ENCODE data around the gene PNPLA1. TPM values are rescaled to one million over a fixed set of nuclear protein-coding genes. Genes with fewer than 3 reads are reported as not detected.

Gene PNPLA1
- total RNA-seq, 1 donor from 2014 or later: not detected

DNA sequence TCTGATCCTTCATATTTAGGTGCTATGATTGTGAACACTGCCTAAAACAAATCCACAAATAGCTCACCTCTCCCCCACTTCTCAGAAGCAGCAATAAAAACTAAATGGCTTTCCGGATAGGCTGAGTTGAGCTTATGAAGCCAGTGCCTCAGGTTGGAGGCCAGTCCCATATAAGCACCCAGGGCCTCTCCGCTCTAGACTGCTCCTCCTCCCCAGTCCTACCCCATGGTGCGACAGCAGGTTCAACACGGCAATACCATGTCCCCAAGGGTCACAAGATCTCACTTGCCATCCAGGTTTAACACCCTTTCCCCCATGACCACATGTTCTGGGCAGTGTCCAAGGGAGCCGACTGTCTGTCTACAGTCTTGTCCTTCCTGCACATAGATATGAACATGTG is 46.1 kb downstream of the PNPLA1 start:
- DNase-seq: no peak

DNA sequence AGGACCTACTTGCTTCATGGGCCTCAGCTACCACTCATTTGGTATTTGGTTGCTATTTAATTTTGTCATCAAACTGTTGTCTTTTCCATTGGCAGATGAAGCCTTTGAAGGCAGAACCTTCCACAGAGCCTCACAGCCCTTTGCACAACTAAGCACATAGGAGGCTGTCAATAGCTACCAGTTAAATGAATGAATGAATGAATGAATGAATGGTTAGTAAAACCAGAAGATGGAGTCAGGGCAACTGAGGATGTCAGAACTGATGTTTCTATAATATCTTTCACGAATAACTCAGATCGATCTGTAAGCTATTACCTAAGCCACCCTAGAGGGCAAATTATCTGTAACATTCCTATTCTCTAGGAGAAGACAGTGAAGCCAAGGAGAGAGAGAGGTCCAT is 47.8 kb downstream of the PNPLA1 start:
- no peak for DNase-seq

DNA sequence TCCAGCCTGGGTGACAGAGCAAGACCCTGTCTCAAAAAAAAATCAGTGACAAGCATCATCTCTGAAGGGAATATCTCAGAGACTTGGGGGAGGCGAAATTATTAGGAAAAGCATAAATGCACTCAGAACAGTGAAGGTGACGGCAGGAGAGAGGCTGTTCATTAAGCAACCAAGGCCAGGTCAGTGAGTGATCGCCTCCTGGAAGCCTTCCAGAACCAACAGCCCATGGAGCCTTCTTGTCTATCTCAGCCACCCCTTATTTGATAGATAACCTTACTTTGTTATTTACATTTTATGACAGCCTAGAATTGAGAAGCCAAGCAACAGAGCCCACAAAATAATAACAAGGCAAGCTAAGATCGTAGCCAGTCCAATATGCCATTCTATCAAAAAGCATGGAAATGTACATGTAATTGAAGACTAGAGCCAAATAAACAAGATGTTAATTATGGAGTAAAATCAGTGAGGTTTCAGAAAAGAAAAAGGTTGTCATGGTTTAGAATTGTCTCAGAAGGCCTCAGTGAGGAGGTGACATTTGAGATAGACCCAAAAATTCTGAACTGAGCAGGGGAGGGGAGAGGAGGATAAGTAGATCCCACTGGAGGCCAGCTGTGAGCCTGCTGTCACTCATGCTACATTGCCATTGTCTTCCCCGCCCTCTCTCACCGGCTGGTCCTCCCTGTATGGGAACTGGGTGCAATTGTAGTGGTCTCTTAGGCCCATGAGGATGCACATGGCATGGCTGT is 49.0 kb downstream of the PNPLA1 start:
- no peak for DNase-seq

DNA sequence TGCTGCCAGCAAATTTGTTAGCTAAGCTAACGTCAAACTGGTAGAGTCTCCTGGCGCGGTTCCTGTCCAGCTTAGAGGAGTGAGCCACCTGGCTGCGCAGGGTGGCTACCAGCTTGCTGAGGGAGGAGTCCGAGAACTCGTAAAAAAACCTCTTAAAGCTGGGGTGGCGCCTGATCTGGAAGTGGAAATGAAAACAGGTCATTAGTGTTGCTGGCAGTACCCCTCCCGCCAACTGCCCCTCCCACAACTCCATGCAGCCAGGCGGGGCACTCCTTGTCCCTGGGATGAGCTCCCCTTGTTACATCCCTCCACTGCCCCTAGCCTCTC is 49.5 kb downstream of the PNPLA1 start:
- DNase-seq: no peak

DNA sequence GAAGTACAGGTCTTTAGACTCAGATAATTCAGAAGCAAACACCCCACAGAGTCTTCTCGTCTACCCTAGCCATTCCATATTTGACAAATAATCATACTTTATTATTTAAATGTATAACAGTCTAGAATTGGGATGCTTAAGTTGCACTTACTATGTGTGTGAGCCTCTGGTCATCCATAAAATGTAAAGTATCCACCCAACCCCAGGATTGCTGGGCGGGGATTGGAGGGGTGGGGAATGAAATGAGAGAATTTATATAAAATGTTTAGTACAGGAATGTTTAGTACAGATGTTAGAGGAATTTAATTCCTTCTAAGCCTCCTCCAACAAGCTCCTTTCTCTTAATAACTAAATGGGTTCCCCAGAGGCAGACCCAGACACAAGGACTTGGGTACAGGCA is 50.0 kb downstream of the PNPLA1 start:
- no peak for DNase-seq

DNA sequence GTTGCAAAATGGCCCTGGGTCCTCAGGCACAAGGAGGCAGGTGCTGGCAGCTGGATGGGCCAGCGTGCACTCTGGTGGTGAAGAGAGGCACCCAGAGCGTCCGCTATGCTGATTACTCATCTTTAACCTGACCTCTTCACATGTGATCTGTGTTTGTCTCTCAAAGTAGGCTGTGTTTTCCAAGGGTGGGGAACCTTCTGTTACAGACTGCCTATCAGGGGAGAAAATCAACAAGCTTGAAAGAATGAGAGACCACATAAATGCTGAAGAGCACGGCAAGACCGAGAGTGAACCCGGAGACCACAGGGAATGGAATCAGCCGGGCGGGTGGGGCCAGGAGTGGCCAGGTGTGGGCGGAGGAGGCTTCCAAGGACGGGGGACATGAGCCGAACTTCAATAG is 50.6 kb downstream of the PNPLA1 start:
- DNase-seq: no peak

DNA sequence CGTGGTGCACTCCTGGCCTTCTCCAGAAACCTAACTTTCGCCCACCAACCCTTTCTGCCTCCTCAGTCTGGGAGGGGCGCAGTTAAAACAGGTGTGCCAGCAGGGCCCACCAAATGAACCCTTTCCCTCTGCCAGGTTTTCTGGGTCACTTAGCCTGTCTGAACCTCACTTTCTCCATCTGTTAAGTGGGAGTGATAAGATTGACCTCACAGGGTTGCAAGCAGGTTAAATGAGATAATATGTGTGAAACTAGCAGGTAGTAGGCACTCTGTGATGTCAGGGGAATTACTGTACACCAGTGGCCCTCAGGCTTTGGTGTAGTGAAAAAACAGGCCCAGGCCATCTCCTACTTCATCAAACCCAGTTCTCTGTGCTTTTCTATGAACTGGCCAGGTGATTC is 52.7 kb downstream of the PNPLA1 start:
- DNase-seq: no peak

DNA sequence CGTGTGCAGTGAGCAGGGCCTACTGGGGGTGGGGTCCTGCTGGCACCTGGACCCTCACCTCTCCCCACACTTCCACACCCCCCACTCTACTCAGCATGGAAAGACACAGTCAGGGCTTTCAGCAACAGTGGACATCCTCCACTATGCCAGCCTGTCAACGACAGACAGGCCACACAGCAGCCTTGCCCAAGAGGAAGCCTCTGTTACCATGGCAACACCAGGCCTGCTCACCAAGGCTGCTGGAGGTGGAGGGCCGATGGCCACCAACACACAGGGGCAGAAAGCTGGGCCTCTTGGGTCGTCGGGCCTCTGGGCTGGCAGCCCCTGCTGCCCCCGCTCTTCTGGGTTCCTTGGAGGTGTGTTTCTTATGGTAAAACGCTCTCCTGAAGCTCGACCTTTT is 53.2 kb downstream of the PNPLA1 start:
- DNase-seq: peak; percentile 58

DNA sequence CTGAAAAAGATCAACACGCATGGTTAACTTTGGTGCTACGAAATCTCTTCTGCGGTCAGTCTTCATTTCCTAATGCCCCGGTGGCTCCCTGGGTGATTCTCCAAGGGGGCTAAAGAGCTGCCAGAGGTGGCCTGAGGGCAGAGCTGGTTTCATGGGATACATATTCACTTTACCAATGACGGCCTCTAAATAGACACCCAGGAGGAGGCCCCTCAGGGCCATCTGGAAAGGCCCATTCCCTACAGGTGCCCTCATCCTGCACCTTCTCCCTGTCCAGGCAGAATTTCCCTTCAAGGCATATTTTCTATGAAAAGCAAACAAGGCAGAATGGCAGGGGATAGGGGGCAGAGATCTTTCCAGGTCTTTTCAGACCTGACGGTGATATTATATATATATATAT is 54.3 kb downstream of the PNPLA1 start:
- no peak for DNase-seq

DNA sequence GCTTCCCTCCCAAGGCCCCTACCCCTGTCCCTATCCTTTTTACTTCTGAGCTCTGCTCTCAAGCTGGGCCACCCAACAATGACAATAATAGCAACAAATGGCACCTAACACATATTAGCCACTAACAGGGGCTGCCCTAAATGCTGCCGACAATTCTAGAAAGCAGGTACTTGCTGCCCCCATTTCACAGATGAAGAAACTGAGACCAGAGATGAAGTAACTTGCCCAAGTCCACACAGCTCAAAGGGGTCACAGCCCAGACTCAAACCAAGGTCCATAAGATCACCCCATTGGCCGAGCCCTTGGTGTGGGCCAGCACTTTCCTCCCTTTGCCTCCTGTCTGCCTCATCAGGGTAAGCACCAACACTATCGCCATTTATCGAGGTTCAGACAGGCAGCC is 54.9 kb downstream of the PNPLA1 start:
- no peak for DNase-seq

DNA sequence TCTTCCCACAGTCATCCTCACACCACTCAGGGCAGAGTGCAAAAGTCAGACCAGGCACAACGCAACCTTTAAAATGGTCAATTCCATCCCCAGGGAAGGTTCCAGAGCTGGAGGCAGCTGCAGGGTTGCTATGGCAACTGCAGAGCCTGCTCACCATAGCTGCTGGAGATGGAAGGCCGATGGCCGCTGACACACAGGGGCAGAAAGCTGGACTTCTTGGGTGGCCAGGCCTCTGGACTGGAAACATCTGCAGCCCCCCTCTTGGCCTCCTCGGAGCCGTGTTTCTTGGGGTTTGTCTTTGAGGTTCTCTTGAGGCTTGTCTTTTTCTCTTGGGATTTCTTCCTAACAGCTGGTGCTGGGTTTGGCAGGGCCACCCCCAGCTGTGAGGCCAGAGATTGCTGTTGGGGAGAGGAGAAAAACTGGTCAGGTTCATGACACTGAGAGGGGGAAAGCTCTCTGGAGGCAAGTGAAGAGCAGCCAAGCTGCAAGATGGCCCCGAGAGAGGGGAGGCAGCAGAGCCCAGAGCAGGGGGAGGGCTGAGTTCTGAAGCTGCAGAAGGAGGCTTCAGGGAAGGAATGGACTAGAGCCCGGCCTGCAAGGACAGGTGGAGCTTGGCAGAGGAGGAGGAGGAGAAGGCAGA is 56.6 kb downstream of the PNPLA1 start:
- peak; percentile 52 for DNase-seq

DNA sequence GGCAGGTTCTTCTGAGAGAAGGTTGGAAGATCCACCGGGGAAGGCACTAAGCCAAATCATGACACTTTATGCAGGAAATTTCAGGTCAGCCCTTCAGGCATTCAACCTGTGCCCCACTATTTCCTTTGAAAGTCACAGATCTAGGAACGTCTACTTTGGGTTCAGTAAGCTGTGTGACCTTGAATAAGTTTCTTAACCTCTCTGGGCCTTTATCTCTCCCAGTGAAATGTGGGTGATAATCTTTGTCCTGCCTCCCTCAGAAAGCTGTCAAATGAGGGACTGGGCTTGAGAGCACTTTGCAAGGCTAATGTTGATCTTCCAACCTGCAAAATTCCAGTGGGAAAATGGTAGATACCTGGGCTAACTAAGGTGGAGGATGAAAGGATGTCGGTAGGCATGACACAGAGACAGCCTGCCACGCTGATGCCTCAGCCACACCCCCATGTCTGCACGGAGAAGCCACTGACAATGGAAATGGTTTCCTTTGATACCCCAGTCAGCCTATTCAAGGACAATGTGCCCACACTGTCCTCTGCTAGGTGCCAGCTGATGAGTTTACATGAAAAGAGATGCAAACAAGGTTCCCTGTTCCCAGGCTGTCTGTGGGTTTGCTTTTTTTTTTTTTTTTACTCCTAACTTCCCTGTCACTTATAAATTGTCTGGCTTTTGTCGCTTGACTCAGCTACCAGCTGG is 57.5 kb downstream of the PNPLA1 start:
- no peak for DNase-seq

DNA sequence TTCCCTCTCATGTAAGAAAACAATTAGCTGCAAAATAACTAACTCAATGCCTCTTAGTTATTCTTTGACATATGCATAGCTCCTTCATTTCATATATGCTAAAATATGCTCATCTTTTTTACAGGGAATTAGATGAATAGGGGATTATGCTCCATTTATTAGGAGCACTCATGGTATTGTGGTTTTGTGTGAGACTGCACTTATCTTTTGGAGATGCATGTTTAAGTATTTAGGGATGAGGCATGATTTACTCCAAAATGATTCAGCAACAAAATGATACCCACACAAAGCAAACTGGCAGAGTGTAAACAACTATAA is 58.0 kb downstream of the PNPLA1 start:
- DNase-seq: no peak

DNA sequence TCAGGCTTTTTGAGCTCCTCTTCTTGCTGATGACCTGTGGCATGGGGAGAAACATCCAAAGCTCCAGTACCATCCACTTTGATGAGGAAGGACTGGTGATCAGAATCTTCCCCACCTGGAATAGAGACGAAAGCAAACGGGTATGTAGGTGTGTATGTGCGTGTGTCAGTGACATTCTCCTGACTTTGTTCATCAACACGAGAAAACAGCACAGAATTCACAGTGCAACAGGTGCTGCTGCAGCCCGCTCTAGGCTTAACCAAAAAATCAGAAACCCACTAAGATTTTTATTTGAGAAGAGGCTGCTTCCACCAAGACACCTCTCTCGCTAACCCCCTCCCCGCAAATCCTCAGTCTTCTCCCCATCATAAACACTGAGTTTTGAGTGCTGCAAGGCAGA is 58.7 kb downstream of the PNPLA1 start:
- DNase-seq: no peak

DNA sequence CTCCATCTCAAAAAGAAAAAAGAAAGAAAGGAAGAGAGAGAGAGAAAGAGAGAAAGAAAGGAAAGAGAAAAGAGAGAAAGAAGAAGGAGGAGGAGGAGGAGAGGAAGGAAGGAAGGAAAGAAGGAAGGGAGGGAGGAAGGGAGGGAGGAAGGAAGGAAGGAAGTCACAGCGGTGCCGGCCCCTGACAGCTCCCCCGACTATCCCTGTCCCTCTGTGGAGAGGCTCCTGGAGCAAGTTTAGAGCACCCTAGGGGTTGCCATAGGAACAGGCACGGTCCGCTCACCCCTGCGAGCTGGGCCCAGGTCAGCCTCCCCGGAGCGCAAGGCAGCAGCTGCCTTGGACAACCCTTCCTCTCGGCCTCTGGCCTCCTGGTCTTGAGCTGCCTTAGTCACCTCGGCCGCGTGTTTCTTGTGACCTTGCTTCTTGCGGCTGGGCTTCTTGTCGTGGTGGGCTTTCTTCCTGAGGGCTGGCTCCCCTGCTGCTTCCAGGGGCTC is 60.0 kb downstream of the PNPLA1 start:
- DNase-seq: no peak

DNA sequence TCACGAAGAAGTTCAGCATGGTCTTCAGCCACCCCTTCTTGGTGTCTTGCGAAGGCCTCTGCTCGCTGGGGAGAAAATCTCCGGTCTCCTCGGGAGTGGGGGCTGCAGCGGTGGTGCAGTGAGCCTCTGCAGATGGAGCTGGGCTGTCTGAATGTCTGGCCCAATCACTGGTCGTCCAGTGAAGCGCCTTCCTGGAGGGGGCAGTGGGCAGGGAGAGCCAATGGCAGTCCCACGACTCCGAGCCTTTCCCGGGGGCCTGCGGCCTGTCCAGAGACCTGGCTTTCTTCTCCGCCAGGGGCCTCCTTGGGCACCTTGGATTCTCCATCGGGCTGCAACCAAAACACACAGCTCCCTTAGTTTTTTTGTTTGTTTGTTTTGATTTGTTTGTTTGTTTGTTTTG is 60.5 kb downstream of the PNPLA1 start:
- no peak for DNase-seq

DNA sequence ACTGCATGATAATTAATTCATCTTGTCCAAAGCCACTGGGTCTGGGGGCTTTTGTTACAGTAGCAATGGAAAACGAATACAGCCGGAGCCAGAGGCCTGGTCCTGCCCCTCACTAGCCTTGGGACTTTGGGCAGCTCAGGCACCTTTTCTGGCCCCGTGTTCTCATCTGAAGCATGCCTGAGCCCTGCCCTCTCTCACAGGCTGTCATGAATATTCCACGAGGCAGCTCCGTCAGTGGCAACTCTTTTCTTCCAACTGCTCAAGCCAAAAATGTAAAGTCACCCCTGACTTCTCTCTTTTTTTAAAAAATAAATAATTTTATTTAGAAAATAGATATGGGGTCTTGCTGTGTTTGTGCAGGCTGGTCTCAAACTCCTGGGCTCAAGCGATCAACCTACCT is 61.5 kb downstream of the PNPLA1 start:
- no peak for DNase-seq

DNA sequence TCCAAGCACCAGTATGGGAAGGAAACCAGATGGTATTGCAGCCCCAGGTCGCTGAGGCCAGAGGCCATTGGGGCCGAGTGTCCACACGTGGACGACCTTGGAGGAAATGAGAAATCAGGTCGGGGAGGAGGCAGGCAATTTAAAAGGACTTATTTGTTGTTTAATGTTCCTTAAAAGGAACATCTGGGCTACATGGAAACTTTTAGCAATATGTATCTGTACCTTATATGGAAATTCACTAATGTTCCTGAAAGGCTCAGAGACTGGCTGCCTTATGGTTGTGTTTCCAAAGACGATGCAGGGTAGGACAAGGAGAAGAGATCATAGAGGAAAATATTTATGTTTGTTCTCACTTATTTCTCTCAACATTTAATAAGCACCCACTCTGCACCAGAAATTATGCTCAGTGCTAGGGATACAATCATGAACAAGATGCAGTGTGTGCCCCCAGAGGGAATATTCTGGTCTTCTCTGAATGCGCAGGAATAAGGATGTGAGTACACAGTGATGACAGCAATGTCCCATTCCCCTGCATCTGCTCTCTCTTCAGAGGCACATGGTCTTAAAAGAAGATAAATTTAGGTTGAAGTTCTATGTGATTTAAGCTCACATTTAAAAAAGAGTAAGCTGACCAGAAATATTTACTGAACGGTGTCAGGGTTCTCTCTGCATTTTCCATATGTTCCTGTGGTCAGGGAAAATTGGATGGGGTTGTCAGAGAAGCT is 63.5 kb downstream of the PNPLA1 start:
- no peak for DNase-seq

DNA sequence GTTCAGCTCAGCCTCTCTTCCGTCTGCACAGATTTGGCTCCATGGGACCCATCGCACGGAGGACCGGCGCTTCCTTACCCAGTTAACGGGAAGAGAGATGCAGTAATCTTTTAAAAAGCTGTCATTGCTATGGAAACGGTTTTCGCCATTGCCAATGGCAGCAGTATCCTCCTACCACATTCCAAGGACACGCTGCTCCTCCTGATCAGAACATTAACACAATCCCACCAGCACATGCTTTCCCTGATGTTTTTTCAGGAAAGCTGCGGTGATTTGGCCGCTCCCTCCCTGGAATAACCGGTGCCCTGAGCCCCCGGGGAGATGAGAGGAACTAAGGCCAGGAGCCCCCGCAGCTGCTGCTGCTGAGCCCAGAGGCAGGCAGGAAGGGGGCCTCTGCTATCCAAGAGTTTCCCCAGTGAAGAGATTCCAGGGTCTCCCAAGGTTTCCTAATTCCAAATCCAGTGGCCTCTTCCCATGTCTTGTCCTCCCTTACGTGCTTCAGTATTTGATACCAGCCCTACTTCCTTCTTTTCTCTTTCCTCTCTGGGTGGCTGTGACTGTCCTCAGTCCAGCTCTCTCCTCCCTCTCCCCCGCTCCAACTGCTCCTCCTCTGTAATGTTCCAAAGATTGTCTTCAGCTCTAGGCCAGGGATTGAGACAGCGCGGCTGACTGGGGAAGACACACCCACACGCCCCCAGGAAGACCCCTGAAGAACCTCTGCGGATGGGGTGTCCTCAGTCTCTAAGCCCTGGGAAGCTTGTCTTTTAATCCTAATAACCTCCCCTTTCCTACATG is 64.3 kb downstream of the PNPLA1 start:
- DNase-seq: peak; percentile 61

DNA sequence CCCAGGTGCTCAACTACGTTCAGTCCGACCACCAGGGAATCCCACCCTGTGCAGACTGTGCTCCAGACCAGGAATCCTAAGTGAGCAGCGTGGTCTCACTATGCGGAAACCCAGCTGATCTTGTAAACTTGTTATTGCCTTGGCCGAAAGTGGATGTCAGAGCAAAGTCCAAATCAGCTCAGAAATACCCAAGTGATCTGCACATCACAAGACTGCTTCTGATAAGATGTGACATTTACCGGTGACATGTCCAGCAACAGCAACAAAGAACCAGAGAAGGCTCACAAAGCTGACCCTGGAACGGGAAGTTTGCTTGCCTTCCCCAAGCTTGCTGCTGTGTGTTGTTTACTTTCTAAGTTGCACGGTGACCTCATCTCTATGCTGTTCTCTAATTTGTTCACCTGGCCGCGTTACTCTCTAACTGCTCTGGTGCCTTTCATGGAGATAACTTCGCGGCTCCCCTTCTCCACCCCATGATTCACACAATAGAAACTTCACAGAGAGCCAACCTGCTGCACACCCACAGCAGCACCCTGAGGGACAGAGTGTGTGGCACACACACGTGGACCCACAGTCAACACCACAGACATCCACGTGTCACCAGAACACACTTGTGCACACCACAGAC is 65.1 kb downstream of the PNPLA1 start:
- DNase-seq: no peak

DNA sequence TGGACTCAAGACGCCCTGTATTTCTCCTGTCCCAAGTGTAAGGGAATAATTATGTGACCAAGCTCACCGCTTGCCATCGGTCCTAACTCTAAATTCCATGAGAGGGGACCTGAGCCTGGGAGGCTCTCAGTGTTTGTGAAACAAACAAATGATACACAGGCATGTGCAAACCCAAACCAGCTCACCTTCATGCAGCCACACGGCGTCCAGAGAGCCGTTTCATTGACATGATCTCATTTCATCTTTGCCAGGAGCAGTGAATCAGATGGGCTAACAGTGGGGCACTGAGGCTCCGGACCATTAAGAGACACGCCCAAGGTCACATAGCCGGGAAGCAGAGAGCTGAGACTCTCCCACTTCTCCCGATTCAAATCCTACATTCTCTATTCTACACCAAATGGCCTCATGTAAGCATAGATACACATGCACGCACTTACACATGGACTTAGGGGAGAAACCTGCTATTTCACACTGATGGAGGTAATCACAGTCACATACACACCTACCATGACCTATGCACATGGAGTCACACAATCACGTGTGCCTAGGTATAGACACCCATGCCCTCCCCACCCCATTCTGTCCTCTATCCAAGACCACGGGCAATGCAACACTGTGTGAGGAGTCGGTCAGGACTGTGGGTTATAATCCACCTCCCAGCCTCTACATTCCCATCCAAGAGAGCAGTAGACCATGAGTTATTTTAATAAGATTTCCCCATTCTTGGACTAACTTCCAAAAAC is 65.8 kb downstream of the PNPLA1 start:
- no peak for DNase-seq
